GM12891 (cell line): ENCODE data around the gene GNG5.
A peak's percentile ranks its signal among the peaks of the same experiment; 100 is the strongest.

Source experiments
- DNase-seq: peaks from one replicate; pipeline ENCODE4 v3.0.0; 2011; ENCODE audit warnings: low spot score; ENCODE audit not compliant: insufficient read length
- FAIRE-seq: peaks from 2 replicates; lab custom pipeline; 2011; peaks lifted over from hg19 to GRCh38; lab: Jason Lieb, UNC
- PAX5 ChIP-seq: IDR thresholded peaks from 2 replicates; pipeline ENCODE4 v1.6.1; 2011; ENCODE audit warnings: low read length, moderate library complexity, mild to moderate bottlenecking; ENCODE audit not compliant: insufficient read depth, severe bottlenecking
- POLR2A ChIP-seq: IDR thresholded peaks from 2 replicates; pipeline ENCODE4 v1.6.1; 2011; ENCODE audit warnings: low read depth, low read length, control low read depth
- POLR2AphosphoS5 ChIP-seq: IDR thresholded peaks from 2 replicates; pipeline ENCODE4 v1.6.1; 2011; ENCODE audit warnings: low read depth, low read length, control low read depth
- POU2F2 ChIP-seq: IDR thresholded peaks from 2 replicates; pipeline ENCODE4 v1.6.1; 2011; ENCODE audit warnings: low read depth, mild to moderate bottlenecking, control low read depth, low read length, moderate library complexity
- SPI1 ChIP-seq: IDR thresholded peaks from 2 replicates; pipeline ENCODE4 v1.6.1; 2011; ENCODE audit warnings: low read depth, low read length, control low read depth
- TAF1 ChIP-seq: IDR thresholded peaks from 2 replicates; pipeline ENCODE4 v1.6.1; 2011; ENCODE audit warnings: low read depth, low read length, control low read depth

Gene GNG5

GRCh38 chr1:84492726-84493125, 13.7 kb downstream of the GNG5 start:
- DNase-seq (no peak), FAIRE-seq (no peak)
- no peak for TF ChIP-seq POLR2A
- TF ChIP-seq POU2F2 = no peak
- TF ChIP-seq SPI1 = no peak
- TF ChIP-seq TAF1 = no peak
- no peak for TF ChIP-seq POLR2AphosphoS5
- no peak for TF ChIP-seq PAX5

- TF ChIP-seq PAX5 (no peak), POU2F2 (no peak), POLR2A (no peak), POLR2AphosphoS5 (no peak), TAF1 (no peak), SPI1 (no peak)
- FAIRE-seq (peak; percentile 20), DNase-seq (no peak)
Observed at GRCh38 chr1:84489766-84490165, 16.6 kb downstream of the GNG5 start.

GRCh38 chr1:84488107-84488506, 18.3 kb downstream of the GNG5 start:
- FAIRE-seq (no peak), DNase-seq (no peak)
- TF ChIP-seq POLR2AphosphoS5 (no peak), POLR2A (no peak), SPI1 (no peak), TAF1 (no peak), PAX5 (no peak), POU2F2 (no peak)

GRCh38 chr1:84481317-84481716, 25.1 kb downstream of the GNG5 start:
- TF ChIP-seq PAX5 = no peak
- TF ChIP-seq POLR2AphosphoS5 = no peak
- TF ChIP-seq TAF1 = no peak
- no peak for TF ChIP-seq SPI1
- no peak for TF ChIP-seq POU2F2
- no peak for TF ChIP-seq POLR2A
- DNase-seq (no peak), FAIRE-seq (no peak)

- FAIRE-seq (no peak), DNase-seq (no peak)
- no peak for TF ChIP-seq SPI1
- no peak for TF ChIP-seq PAX5
- no peak for TF ChIP-seq TAF1
- TF ChIP-seq POLR2AphosphoS5 = no peak
- TF ChIP-seq POLR2A = no peak
- no peak for TF ChIP-seq POU2F2
Observed at GRCh38 chr1:84480650-84481049, 25.7 kb downstream of the GNG5 start.

- no peak for FAIRE-seq
Observed at GRCh38 chr1:84479998-84480397, 26.4 kb downstream of the GNG5 start.

GRCh38 chr1:84478876-84479868, 27.2 kb downstream of the GNG5 start, which contains the start of gene RPF1:
RPF1 (plus strand) TSS chr1:84479266; CDS start chr1:84479282, 16 bp downstream.
- FAIRE-seq (peak; percentile 92), DNase-seq (peak; percentile 43)
- TF ChIP-seq POLR2A (peak; percentile 88), SPI1 (no peak), TAF1 (peak; percentile 90), PAX5 (no peak), POU2F2 (peak; percentile 67; the same call in 1 of the 2 replicates), POLR2AphosphoS5 (peak; percentile 89)

More at GRCh38 chr1:84479998-84480397, 26.4 kb downstream of the GNG5 start:
- DNase-seq = no peak
- no peak for TF ChIP-seq PAX5
- TF ChIP-seq POLR2A = no peak
- TF ChIP-seq SPI1 = no peak
- TF ChIP-seq POLR2AphosphoS5 = no peak
- no peak for TF ChIP-seq TAF1
- no peak for TF ChIP-seq POU2F2

GRCh38 chr1:84476225-84476624, 30.2 kb downstream of the GNG5 start:
- TF ChIP-seq TAF1 (no peak), POLR2AphosphoS5 (no peak), POU2F2 (no peak), POLR2A (no peak), PAX5 (no peak), SPI1 (no peak)
- FAIRE-seq (no peak), DNase-seq (no peak)

GRCh38 chr1:84467298-84467697, 39.1 kb downstream of the GNG5 start:
- FAIRE-seq = no peak
- TF ChIP-seq POU2F2 = no peak
- TF ChIP-seq PAX5 = no peak
- no peak for TF ChIP-seq TAF1
- no peak for TF ChIP-seq POLR2AphosphoS5
- no peak for TF ChIP-seq SPI1
- no peak for TF ChIP-seq POLR2A
- no peak for DNase-seq
